ENCODE results near the gene ITGB8. TPM values are rescaled to one million over a fixed set of nuclear protein-coding genes. Genes with fewer than 3 reads are reported as not detected.

ITGB8 gene
- total RNA-seq, 1 donor from 2014 or later, result 19.0 TPM

- H3K4me1 Mint-ChIP-seq (ENCODE audit: low read depth, unreplicated experiment), result no peaks in the 10 kb centered on the region
- no peak for TF ChIP-seq CTCF (IDR thresholded peaks at IDR 0.05; ENCODE audit: partially characterized antibody, unreplicated experiment)
- no peaks in the 10 kb centered on the region for H3K9me3 Mint-ChIP-seq (ENCODE audit: unreplicated experiment)
- DNase-seq, result no peak
- H3K4me3 Mint-ChIP-seq (ENCODE audit: unreplicated experiment), result no peak overlapping the region
- H3K27me3 Mint-ChIP-seq (ENCODE audit: unreplicated experiment), result peaks cover 2% of the 10 kb centered on the region
- H3K36me3 Mint-ChIP-seq (ENCODE audit: unreplicated experiment), result no peaks in the 10 kb centered on the region
- no peak overlapping the region for H3K27ac Mint-ChIP-seq (ENCODE audit: unreplicated experiment)
Observed at GRCh38 chr7:20458521-20458920, 127.8 kb downstream of the ITGB8 start.

GRCh38 chr7:20459419-20459818, 128.7 kb downstream of the ITGB8 start:
- no peak overlapping the region for H3K4me3 Mint-ChIP-seq (ENCODE audit: unreplicated experiment)
- no peaks in the 10 kb centered on the region for H3K4me1 Mint-ChIP-seq (ENCODE audit: low read depth, unreplicated experiment)
- H3K9me3 Mint-ChIP-seq (ENCODE audit: unreplicated experiment), result no peaks in the 10 kb centered on the region
- peaks cover 2% of the 10 kb centered on the region for H3K27me3 Mint-ChIP-seq (ENCODE audit: unreplicated experiment)
- TF ChIP-seq CTCF (IDR thresholded peaks at IDR 0.05; ENCODE audit: partially characterized antibody, unreplicated experiment), result no peak
- no peaks in the 10 kb centered on the region for H3K36me3 Mint-ChIP-seq (ENCODE audit: unreplicated experiment)
- H3K27ac Mint-ChIP-seq (ENCODE audit: unreplicated experiment), result no peak overlapping the region
- DNase-seq, result no peak

GRCh38 chr7:20464891-20465290, 134.2 kb downstream of the ITGB8 start:
- Mint-ChIP-seq H3K9me3 (ENCODE audit: unreplicated experiment) (peaks cover 1% of the 10 kb centered on the region), H3K4me3 (ENCODE audit: unreplicated experiment) (no peak overlapping the region), H3K36me3 (ENCODE audit: unreplicated experiment) (no peaks in the 10 kb centered on the region), H3K27ac (ENCODE audit: unreplicated experiment) (no peak overlapping the region), H3K27me3 (ENCODE audit: unreplicated experiment) (no peaks in the 10 kb centered on the region), H3K4me1 (ENCODE audit: low read depth, unreplicated experiment) (no peaks in the 10 kb centered on the region)
- no peak for TF ChIP-seq CTCF (IDR thresholded peaks at IDR 0.05; ENCODE audit: partially characterized antibody, unreplicated experiment)
- DNase-seq, result no peak

Other genes starting within 250 kb of the ITGB8 start
- gene MACC1, start 113.5 kb upstream of the ITGB8 start, total RNA-seq (ENCODE audit: unreplicated experiment), result 0.29 TPM

All from glutamatergic neuron (in vitro differentiated cells).